Large intestine (tissue), 3 donors: Measurements from ENCODE around the gene OR2W3. TPM values are rescaled to one million over a fixed set of nuclear protein-coding genes. Genes with fewer than 3 reads are reported as not detected.

Experiments used
- DNase-seq, 2 donors: peaks; one replicate each; pipeline versions ENCODE4 v3.0.0 to v3.0.0-alpha.2; 2013
- H3K27ac ChIP-seq: one replicate; pipeline ENCODE4 v1.5.1; 2013; ENCODE audit warnings: low read length
- H3K27me3 ChIP-seq: 2 replicates; pipeline ENCODE4 v1.6.1; 2013; ENCODE audit warnings: low read length; ENCODE audit not compliant: control insufficient read depth, insufficient read depth
- H3K36me3 ChIP-seq: 2 replicates; pipeline ENCODE4 v1.6.1; 2013; ENCODE audit warnings: low read length; ENCODE audit not compliant: control insufficient read depth, insufficient read depth
- H3K4me1 ChIP-seq: one replicate; pipeline ENCODE4 v1.6.1; 2013; ENCODE audit warnings: low read length; ENCODE audit not compliant: control insufficient read depth, insufficient read depth
- H3K4me3 ChIP-seq: one replicate; pipeline ENCODE4 v1.5.1; 2013; ENCODE audit warnings: low read length
- H3K9me3 ChIP-seq: one replicate; pipeline ENCODE4 v1.6.1; 2013; ENCODE audit warnings: mild to moderate bottlenecking, low read depth, low read length, moderate library complexity; ENCODE audit not compliant: control insufficient read depth
- WGBS: methylation state at CpG from one replicate; pipeline ENCODE4 v1.1.5; 2013; ENCODE audit warnings: low lambda C conversion rate; ENCODE audit not compliant: insufficient coverage; 5-methylcytosine and 5-hydroxymethylcytosine counted together
- polyA plus RNA-seq: library from polyadenylated mRNA; unstranded; fragments of 120-200 nt; gene quantifications from one replicate; pipeline ENCODE4 v1.2.1, GENCODE V29; 2013

OR2W3 gene
- polyA plus RNA-seq, 1 donor = 0.51 TPM

DNA sequence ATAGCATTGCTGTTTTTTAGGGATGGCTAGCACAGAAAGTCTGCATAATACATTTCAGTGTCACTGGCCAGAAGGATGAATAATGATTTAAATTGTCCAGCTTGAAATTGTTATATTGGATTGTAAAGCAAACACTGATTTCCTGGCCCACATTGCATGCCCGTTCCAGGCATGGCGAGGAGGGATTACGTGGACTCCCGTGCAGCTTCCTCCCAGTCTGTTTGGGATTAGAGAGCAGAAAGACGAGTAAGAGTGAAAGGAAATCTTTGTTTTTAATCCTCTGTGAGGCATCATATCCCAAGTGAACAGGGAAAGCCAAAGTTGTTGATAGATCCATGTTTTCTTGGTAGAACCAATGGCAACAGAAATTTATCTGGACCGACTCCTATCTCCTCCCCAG, 30.0 kb upstream of the OR2W3 start:
- Histone ChIP-seq H3K27me3 (no peaks in the 10 kb centered on the region), H3K4me1 (no peaks in the 10 kb centered on the region), H3K9me3 (peaks cover 7% of the 10 kb centered on the region), H3K4me3 (no peak overlapping the region), H3K36me3 (no peaks in the 10 kb centered on the region), H3K27ac (no peak overlapping the region)
- DNase-seq = no peak
- 50% methylated on average over 1 of the region's 6 CpGs for WGBS

DNA sequence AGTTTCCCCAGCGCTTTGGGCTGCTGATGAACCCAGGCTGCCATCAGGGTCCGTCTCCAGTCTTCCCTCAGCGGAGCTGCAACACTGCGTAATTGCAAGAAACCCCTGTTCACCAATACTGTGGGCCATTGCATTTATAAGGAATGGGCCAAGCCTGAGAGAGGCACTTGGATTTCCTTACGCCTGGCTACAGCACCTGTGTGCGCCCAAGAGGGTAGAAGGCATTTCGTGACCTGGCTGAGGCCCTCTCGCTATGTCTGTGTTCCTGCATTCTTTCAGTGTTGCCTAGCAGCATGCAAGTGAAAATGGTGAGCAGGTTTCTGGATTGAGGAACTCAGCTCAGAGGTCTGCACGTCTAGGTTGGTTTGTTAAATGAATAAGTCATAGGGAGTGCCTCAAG, 12.0 kb upstream of the OR2W3 start:
- H3K4me3 ChIP-seq = no peak overlapping the region
- peaks cover 4% of the 10 kb centered on the region for H3K9me3 ChIP-seq
- DNase-seq = no peak
- no CpG with 5 or more reads among the region's 9 CpGs for WGBS
- no peaks in the 10 kb centered on the region for H3K36me3 ChIP-seq
- no peak overlapping the region for H3K27ac ChIP-seq
- H3K4me1 ChIP-seq = no peaks in the 10 kb centered on the region
- H3K27me3 ChIP-seq = no peaks in the 10 kb centered on the region

DNA sequence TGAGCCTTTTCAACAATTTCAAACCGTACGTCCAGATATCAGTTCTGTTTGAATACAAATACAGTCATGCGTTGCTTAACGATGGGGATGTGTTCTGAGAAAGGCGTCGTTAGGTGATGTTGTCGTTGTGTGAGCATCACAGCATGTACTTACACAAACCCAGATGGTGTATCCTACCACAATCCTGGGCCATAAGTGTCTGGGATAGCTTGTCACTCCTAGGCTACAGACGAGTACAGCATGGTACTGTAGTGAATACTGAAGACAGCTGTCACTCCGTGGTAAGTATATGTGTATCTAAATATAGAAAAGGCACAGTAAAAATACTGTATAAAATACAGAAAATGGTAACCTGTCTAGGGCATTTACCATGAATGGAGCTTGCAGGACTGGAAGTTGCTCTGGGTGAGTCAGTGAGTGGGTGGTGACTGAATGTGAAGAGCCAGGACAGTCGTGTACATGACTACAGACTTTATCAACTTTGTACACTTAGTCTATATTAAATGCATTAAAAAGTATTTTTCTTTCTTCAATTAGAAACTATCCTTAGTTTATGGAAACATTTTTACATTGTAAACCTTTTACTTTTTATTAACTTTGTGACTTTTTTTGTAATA, 10.5 kb upstream of the OR2W3 start:
- Histone ChIP-seq H3K36me3 (no peaks in the 10 kb centered on the region), H3K9me3 (peaks cover 4% of the 10 kb centered on the region), H3K4me3 (no peak overlapping the region), H3K27me3 (no peaks in the 10 kb centered on the region), H3K4me1 (no peaks in the 10 kb centered on the region), H3K27ac (no peak overlapping the region)
- WGBS = 81% methylated on average over 3 of the region's 10 CpGs
- DNase-seq = no peak

DNA sequence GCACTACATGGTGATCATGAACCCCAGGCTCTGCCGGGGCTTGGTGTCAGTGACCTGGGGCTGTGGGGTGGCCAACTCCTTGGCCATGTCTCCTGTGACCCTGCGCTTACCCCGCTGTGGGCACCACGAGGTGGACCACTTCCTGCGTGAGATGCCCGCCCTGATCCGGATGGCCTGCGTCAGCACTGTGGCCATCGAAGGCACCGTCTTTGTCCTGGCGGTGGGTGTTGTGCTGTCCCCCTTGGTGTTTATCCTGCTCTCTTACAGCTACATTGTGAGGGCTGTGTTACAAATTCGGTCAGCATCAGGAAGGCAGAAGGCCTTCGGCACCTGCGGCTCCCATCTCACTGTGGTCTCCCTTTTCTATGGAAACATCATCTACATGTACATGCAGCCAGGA, 589 bp downstream of the OR2W3 start:
- WGBS = no CpG with 5 or more reads among the region's 14 CpGs
- no peaks in the 10 kb centered on the region for H3K4me1 ChIP-seq
- no peak for DNase-seq
- H3K27me3 ChIP-seq = no peaks in the 10 kb centered on the region
- H3K36me3 ChIP-seq = no peaks in the 10 kb centered on the region
- H3K4me3 ChIP-seq = no peak overlapping the region
- peaks cover 7% of the 10 kb centered on the region for H3K9me3 ChIP-seq
- H3K27ac ChIP-seq = no peak overlapping the region

DNA sequence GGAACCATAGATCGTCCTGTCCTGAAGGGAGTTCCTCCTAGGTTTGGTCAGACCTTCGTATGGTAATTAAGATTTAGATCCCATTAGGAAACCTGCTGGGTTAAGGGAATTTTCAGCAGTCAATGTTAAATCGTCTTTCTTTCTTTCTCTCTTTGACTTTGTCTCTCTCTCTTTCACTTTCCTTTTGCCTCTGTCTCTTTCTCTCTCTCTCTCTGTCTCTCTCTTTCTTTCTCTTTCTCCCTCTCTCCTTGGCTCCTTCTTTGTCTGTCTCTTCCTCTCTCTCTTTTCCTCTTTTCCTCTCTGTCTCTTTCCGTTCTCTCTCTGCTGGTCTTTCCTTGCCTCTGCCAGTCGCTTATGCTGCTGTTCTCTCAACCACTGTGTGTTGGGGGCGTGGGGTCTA, 8.7 kb downstream of the OR2W3 start:
- no peaks in the 10 kb centered on the region for H3K4me1 ChIP-seq
- no peak for DNase-seq
- WGBS = 84% methylated on average over 4 of the region's 6 CpGs
- no peaks in the 10 kb centered on the region for H3K27me3 ChIP-seq
- no peak overlapping the region for H3K4me3 ChIP-seq
- H3K36me3 ChIP-seq = no peaks in the 10 kb centered on the region
- no peak overlapping the region for H3K27ac ChIP-seq
- peaks cover 9% of the 10 kb centered on the region for H3K9me3 ChIP-seq

DNA sequence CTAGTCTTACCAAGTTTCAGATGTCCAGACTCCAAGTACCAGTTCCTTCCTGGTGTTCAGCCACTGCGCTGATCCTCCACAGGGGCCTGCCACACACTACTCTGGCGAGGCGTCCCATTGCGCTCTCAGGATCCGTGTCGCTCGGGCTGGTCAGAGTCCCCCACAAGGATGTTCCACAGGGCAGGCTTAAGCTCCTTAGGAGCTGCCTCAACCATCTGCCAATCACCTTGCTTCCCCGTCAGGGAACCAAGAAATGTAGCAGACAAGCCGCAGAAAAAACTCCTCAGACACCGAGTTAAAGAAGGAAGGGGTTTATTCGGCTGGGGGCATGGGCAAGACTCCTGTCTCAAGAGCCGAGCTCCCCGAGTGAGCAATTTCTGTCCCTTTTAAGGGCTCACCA, 9.8 kb downstream of the OR2W3 start:
- Histone ChIP-seq H3K27me3 (no peaks in the 10 kb centered on the region), H3K4me3 (no peak overlapping the region), H3K27ac (no peak overlapping the region), H3K4me1 (no peaks in the 10 kb centered on the region), H3K9me3 (peaks cover 9% of the 10 kb centered on the region), H3K36me3 (no peaks in the 10 kb centered on the region)
- DNase-seq = no peak
- WGBS = 100% methylated on average over 3 of the region's 13 CpGs

DNA sequence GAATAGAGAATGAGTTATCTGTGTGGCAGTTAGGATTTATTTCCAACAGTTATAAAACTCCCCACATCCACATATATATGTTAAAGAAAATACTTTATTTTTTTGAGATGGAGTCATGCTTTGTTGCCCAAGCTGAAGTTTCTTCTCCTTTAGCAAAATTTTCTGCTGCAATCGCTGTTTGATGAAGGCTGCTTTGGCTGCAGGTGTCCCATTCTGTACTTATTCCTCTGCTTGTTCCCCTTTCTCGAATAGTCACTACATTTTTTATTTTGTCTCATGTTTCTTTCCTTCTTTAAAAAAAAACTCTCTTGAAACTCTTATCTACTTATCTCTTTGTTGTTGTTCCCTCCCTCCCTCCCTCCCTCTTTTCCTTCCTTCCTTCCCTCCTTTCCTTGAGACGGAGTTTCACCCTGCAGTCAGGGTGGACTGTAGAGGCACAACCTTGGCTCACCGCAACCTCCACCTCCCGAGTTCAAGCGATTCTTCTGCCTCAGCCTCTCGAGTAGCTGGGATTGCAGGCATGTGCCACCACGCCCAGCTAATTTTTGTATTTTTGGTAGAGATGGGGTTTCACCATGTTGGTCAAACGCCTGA, 10.6 kb downstream of the OR2W3 start:
- H3K27ac ChIP-seq = no peak overlapping the region
- H3K27me3 ChIP-seq = no peaks in the 10 kb centered on the region
- H3K4me1 ChIP-seq = no peaks in the 10 kb centered on the region
- H3K4me3 ChIP-seq = no peak overlapping the region
- H3K9me3 ChIP-seq = peaks cover 9% of the 10 kb centered on the region
- no peak for DNase-seq
- WGBS = 87% methylated on average over 2 of the region's 9 CpGs
- no peaks in the 10 kb centered on the region for H3K36me3 ChIP-seq

DNA sequence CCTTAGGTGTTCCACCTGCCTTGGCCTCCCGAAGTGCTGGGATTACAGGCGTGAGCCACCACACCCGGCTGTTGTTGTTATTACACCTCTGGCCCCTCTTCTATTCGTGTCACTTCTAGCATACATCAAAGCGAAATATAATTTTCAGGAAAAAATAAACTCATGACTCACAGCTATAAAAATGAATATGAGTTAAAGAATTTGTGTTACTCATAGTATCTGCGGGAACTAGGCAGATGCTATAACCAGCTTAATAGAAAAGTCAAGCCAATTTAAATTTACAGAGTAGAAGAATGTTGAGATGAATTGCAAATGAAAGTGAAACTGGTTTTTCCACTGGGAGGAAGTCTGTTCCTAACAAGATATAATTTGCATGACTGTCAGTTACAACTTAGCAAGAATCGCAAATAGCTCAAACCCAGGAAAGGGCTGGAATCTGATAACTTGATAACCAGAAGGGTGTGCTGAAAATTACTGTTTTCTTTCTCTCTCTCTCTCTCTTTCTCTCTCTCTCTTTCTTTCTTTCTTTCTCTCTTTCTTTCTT, 11.2 kb downstream of the OR2W3 start:
- no peaks in the 10 kb centered on the region for H3K36me3 ChIP-seq
- DNase-seq = no peak
- H3K27me3 ChIP-seq = no peaks in the 10 kb centered on the region
- no peaks in the 10 kb centered on the region for H3K4me1 ChIP-seq
- H3K4me3 ChIP-seq = no peak overlapping the region
- H3K9me3 ChIP-seq = peaks cover 9% of the 10 kb centered on the region
- H3K27ac ChIP-seq = no peak overlapping the region
- 100% methylated on average over 1 of the region's 7 CpGs for WGBS

DNA sequence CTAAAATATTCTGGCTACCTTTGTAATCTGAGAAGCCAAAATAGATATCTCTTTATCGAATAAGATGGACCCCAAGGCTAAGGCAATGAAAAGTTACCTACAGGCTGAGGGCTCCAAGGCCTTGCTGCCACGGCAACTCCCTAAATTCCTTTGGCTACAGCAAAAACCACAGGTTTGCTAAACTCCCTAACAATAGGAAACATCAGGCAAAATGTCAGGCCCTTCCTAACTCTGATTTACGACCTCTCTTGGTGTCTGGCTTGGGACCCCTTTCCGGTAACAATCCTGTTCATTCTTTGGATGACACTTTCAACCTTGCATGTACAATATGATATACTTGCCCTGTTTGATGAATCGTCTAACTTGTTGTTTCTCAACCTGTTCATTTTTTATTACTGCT, 13.4 kb downstream of the OR2W3 start:
- no CpG with 5 or more reads among the region's 5 CpGs for WGBS

DNA sequence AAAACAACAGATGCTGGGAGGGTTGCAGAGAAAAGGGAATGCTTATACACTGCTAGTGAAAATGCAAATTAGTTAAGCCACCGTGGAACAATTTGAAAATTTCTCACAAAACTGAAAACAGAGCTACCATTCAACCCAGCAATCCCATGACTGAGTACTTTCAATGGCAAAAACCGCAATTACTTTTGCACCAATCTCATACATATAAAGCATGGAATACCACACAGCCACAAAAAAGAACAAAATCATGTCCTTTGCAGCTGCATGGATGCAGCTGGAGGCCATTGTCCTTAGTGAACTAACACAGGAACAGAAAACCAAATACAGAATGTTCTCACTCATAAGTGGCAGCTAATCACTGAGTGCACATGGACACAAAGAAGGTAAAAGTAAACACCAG, 18.4 kb downstream of the OR2W3 start:
- Histone ChIP-seq H3K9me3 (peaks cover 4% of the 10 kb centered on the region), H3K36me3 (no peaks in the 10 kb centered on the region), H3K27ac (no peak overlapping the region), H3K4me1 (no peaks in the 10 kb centered on the region), H3K27me3 (no peaks in the 10 kb centered on the region), H3K4me3 (no peak overlapping the region)
- DNase-seq = no peak
- WGBS = no CpG with 5 or more reads among the region's 2 CpGs

More for the DNA sequence above, 13.4 kb downstream of the OR2W3 start:
- peaks cover 13% of the 10 kb centered on the region for H3K9me3 ChIP-seq
- H3K36me3 ChIP-seq = no peaks in the 10 kb centered on the region
- no peaks in the 10 kb centered on the region for H3K4me1 ChIP-seq
- no peak overlapping the region for H3K4me3 ChIP-seq
- no peak for DNase-seq
- H3K27ac ChIP-seq = no peak overlapping the region
- no peaks in the 10 kb centered on the region for H3K27me3 ChIP-seq
